ENCODE data around the gene NDUFS7.

DNA sequence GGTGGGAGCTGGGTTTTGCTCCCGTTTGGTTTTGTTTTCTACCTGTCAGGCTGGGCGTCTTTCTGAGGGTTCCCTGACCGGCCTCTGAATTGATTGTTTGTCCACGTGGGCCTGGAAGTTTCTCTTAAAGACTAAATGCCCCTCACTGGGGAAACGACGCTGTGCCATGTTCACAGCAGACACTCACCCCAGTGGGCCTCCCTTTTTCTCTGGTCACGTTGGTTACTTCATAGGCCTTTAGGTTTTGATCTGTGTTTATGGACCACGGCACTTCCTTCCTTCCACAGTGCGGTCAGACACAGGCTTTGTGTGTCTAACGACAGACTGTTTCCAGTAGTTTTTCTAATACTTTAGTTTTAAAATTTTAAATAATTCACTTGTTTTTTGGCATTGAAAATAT lies 20.1 kb upstream of the NDUFS7 start:
- TF ChIP-seq, protein P1, sequence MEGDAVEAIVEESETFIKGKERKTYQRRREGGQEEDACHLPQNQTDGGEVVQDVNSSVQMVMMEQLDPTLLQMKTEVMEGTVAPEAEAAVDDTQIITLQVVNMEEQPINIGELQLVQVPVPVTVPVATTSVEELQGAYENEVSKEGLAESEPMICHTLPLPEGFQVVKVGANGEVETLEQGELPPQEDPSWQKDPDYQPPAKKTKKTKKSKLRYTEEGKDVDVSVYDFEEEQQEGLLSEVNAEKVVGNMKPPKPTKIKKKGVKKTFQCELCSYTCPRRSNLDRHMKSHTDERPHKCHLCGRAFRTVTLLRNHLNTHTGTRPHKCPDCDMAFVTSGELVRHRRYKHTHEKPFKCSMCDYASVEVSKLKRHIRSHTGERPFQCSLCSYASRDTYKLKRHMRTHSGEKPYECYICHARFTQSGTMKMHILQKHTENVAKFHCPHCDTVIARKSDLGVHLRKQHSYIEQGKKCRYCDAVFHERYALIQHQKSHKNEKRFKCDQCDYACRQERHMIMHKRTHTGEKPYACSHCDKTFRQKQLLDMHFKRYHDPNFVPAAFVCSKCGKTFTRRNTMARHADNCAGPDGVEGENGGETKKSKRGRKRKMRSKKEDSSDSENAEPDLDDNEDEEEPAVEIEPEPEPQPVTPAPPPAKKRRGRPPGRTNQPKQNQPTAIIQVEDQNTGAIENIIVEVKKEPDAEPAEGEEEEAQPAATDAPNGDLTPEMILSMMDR (IDR thresholded peaks at IDR 0.05; ENCODE audit: extremely low read depth in 1 of 2, insufficient read depth in 1 of 2, low read depth in 1 of 2, low read length in 2 of 2): no peak
- TF ChIP-seq POLR2A (IDR thresholded peaks at IDR 0.05; ENCODE audit: low read depth, low read length): no peak
- TF ChIP-seq POLR2AphosphoS5 (IDR thresholded peaks at IDR 0.05; ENCODE audit: insufficient read depth, low read depth, low read length): no peak
- no peak for TF ChIP-seq EZH2 (IDR thresholded peaks at IDR 0.05; ENCODE audit: borderline replicate concordance, low read depth, low read length, severe bottlenecking)
- TF ChIP-seq MYC (IDR thresholded peaks at IDR 0.05; ENCODE audit: low read depth, low read length): no peak
